HG03025 (cell line): ENCODE measurements around the gene NPAS3.

Experiments
- ATAC-seq: cut with Tn5 transposase; IDR thresholded peaks from one replicate; pipeline ENCODE4 v1.9.1; 2021; ENCODE audit warnings: mild to moderate bottlenecking, moderate library complexity; ENCODE audit not compliant: unreplicated experiment, low FRiP score

Gene NPAS3

GRCh38 chr14:33792720-33793368, 854.2 kb downstream of the NPAS3 start:
- ATAC-seq, result peak; percentile 48

GRCh38 chr14:33793398-33794110, 854.9 kb downstream of the NPAS3 start:
- ATAC-seq, result no peak

GRCh38 chr14:33794791-33795305, 856.2 kb downstream of the NPAS3 start:
- ATAC-seq, result no peak

- no peak for ATAC-seq
These were observed 857.7 kb downstream of the NPAS3 start for GRCh38 chr14:33796356-33796755.

GRCh38 chr14:33799705-33800570, 861.3 kb downstream of the NPAS3 start:
- ATAC-seq, result no peak

GRCh38 chr14:33800735-33801163, 862.1 kb downstream of the NPAS3 start:
- no peak for ATAC-seq

GRCh38 chr14:33802737-33803136, 864.1 kb downstream of the NPAS3 start:
- ATAC-seq, result no peak

- no peak for ATAC-seq
These were observed 866.9 kb downstream of the NPAS3 start for GRCh38 chr14:33805593-33805992.

- ATAC-seq, result no peak
These were observed 868.2 kb downstream of the NPAS3 start for GRCh38 chr14:33806905-33807304.

- ATAC-seq, result no peak
These were observed 869.5 kb downstream of the NPAS3 start for GRCh38 chr14:33808187-33808586.

- ATAC-seq, result no peak
These were observed 870.8 kb downstream of the NPAS3 start for GRCh38 chr14:33809396-33809981.

GRCh38 chr14:33810308-33810707, 871.6 kb downstream of the NPAS3 start:
- no peak for ATAC-seq

GRCh38 chr14:33811721-33812120, 873.0 kb downstream of the NPAS3 start:
- no peak for ATAC-seq

- ATAC-seq, result no peak
These were observed 873.5 kb downstream of the NPAS3 start for GRCh38 chr14:33812181-33812580.

- no peak for ATAC-seq
These were observed 873.9 kb downstream of the NPAS3 start for GRCh38 chr14:33812601-33813000.

- ATAC-seq, result no peak
These were observed 875.3 kb downstream of the NPAS3 start for GRCh38 chr14:33814010-33814409.

GRCh38 chr14:33833706-33834465, 895.2 kb downstream of the NPAS3 start:
- ATAC-seq, result no peak

- no peak for ATAC-seq
These were observed 896.0 kb downstream of the NPAS3 start for GRCh38 chr14:33834466-33835260.

- no peak for ATAC-seq
These were observed 896.6 kb downstream of the NPAS3 start for GRCh38 chr14:33835261-33835655.
